Mucosa of stomach (tissue), 1 donor: ENCODE measurements around the gene SEMA4D.
"Not testable (repeated sequence)": the region's sequence is repeated elsewhere in the genome, so short reads cannot be mapped to it uniquely, and the experiment has no call there.

Experiments
- H3K27me3 ChIP-seq: one replicate; pipeline ENCODE4 v1.7.0; 2013; ENCODE audit warnings: mild to moderate bottlenecking, low read length; ENCODE audit not compliant: control insufficient read depth, insufficient read depth
- H3K36me3 ChIP-seq: one replicate; pipeline ENCODE4 v1.7.0; 2013; ENCODE audit warnings: low read length; ENCODE audit not compliant: control insufficient read depth, insufficient read depth
- H3K4me1 ChIP-seq: one replicate; pipeline ENCODE4 v1.7.0; 2013; ENCODE audit warnings: mild to moderate bottlenecking, low read length; ENCODE audit not compliant: control insufficient read depth, insufficient read depth
- H3K4me3 ChIP-seq: one replicate; pipeline ENCODE4 v1.7.0; 2013; ENCODE audit warnings: low read length
- H3K9ac ChIP-seq: one replicate; pipeline ENCODE4 v1.7.0; 2013; ENCODE audit warnings: mild to moderate bottlenecking, low read length, moderate library complexity
- H3K9me3 ChIP-seq: one replicate; pipeline ENCODE4 v1.7.0; 2013; ENCODE audit warnings: mild to moderate bottlenecking, low read length, moderate library complexity; ENCODE audit not compliant: control insufficient read depth
- donor health status: Pancreatic carcinoma.

SEMA4D gene

DNA sequence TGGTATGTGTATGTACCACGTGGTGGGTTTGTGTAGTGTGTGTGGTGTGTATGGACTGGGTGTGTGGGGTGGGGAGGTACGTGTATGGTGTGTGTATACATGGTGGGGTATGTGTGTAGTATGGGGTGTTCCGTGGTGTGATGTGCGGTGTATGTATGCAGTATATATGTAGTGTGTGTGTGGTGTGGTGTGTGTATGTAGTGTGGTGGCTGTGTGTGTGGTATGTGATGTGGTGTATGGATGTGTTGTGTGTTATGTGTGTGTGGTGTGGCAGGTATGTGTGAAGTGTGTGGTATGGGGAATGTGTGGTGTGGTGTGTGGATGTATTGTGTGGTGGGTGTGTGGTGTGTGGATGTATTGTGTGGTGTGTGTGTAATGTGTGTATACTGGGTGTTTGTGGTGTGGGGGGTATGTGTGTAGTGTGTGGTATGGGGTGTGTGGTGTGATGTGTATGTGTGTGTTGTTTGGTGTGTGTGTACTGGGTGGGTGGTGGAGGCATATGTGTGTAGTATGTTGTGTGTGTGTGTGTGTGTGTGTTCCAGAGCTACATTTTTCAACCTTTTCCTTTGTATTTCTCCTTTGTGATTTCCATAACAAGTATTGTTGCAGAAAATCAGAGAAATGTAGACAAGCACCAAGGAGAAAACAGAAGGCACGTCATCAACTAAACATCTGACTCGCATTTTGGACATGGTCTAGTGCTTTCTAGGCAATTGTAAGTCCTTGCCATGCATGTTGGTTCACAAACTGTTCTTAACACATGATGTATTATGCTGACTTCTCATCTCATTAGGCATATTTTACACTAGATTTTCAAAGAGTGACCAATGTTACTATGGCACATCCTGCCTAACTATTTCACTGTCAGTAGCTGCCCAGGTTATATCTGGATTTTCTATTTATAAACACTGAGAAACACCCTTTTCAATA is 13.2 kb downstream of the SEMA4D start:
- Histone ChIP-seq H3K9ac (no peak overlapping the region), H3K36me3 (no peaks in the 10 kb centered on the region), H3K4me1 (no peaks in the 10 kb centered on the region), H3K9me3 (no peaks in the 10 kb centered on the region), H3K4me3 (no peak overlapping the region), H3K27me3 (no peaks in the 10 kb centered on the region)

DNA sequence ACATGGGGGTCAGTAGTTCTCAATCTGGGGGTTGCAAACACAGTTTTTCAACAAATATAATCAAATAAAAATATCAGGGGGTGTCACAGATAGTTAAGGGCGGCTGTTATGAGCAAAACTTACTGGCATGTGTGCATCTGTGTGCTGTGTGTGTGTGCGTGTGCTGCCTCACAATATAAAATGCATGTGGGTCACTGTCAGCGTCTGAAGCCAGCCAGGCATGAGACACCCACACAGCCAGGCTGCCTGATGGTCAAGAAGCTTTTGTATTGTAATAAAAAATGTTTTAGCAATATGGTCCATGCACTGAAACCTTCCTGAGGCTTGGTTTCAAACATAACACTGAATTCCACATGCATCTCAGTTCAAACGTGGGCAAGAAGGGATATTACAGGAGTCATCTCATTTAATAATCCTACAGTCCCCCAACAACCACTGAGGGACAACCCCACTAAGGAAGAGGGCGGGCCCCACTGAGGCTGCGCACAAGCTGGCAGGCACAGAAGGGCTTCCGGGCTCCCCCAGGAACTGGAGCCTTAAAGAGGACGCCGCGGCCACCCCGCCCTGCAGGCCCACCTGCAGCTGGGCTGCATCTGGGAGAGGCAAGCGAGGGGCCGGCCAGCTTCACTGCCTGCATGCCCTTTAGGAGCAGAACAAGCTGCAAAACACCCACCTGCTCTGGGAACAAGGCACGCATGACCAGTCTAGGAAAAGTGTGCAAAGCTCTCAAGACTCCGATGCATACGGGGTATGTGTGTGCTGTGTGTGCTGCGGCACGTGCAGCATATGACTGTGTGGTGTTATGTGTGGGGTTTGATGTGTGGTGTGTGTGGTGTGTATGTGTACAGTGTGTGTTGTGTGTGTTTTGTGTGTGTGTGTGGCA is 14.1 kb downstream of the SEMA4D start:
- Histone ChIP-seq H3K27me3 (no peaks in the 10 kb centered on the region), H3K9me3 (no peaks in the 10 kb centered on the region), H3K4me1 (no peaks in the 10 kb centered on the region), H3K36me3 (no peaks in the 10 kb centered on the region), H3K4me3 (no peak overlapping the region), H3K9ac (no peak overlapping the region)

DNA sequence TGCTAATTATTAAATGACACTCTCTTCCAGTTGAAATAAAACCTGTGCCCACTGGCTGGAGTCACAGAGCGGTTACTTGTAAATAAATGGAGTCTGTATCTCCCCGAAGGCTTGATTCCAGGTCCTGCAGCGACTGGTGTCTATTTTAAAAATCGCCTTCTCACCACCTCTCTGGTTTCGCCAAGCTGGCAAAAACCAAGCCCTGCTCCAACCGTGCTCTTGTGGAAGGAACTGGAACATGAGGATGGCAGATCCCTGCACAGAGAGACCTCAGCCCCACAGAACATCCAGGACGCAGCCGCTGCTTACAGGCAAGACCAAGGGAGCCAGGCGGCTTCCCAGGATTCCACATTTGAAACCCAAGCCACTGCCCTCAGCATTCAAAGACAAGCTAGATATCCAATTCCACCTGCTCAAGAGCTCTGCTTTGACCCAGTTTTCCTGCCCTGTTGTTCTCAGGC is 15.0 kb downstream of the SEMA4D start:
- Histone ChIP-seq H3K4me1 (peaks cover 6% of the 10 kb centered on the region), H3K9ac (no peak overlapping the region), H3K36me3 (no peaks in the 10 kb centered on the region), H3K27me3 (no peaks in the 10 kb centered on the region), H3K9me3 (no peaks in the 10 kb centered on the region), H3K4me3 (no peak overlapping the region)

DNA sequence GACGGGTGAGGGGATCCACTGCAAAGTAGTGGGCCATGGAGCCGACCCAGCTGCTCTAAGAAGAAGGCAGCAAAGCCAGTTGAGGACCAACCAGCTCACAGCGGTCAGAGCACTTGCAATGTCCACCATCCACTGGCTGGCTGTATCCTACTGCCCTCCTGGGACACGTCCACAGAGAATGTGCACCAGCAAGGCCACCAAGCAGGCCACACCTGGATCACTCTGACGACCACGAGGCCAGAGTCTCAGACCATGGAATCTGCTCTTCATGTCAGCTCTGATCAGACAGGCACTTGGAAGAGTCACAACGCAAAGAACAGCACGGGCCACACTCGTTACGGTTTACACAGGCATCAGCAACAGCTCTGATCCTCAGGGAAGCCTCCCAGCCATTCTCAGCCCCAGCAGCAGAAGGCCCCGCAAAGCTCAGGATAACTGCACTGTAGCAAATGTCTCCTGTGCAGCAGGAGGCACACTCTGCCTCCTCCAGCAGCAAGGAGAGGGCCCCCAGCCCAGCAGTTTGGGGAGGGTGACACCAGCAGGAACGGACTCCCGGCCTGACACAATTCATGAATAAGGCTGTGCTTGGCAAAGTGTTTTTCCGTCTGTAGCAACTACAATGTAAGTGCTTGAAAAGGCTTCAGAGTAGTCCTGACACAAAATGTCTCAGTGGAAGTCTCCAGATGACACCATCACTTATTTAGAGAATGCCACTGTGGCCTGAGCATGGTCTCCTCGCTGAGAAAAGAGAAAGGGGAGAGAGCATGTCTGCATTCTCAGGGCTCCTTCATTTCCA is 15.7 kb downstream of the SEMA4D start:
- Histone ChIP-seq H3K27me3 (no peaks in the 10 kb centered on the region), H3K36me3 (no peaks in the 10 kb centered on the region), H3K9ac (no peak overlapping the region), H3K4me1 (peaks cover 13% of the 10 kb centered on the region), H3K4me3 (no peak overlapping the region), H3K9me3 (no peaks in the 10 kb centered on the region)

DNA sequence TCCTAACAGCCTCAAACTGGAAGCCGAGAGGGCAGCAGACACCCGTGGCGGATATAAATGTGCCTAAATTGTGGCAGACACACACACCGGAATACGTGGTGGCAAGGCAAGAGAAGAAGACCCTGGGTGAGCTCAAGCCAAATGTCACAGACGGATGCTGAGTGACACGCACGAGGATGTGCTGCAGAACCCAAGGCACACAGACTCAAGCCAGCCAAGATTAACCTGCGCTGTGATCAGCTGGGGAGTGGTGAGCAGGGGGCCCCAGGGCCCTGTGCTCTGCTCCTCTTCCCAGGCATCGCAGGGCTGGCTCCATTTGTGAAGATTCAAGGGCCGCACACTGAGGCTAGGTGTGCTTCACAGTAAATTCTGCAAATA is 16.4 kb downstream of the SEMA4D start:
- H3K9ac ChIP-seq, result no peak overlapping the region
- no peaks in the 10 kb centered on the region for H3K36me3 ChIP-seq
- H3K9me3 ChIP-seq, result no peaks in the 10 kb centered on the region
- H3K27me3 ChIP-seq, result no peaks in the 10 kb centered on the region
- peaks cover 20% of the 10 kb centered on the region for H3K4me1 ChIP-seq
- no peak overlapping the region for H3K4me3 ChIP-seq

DNA sequence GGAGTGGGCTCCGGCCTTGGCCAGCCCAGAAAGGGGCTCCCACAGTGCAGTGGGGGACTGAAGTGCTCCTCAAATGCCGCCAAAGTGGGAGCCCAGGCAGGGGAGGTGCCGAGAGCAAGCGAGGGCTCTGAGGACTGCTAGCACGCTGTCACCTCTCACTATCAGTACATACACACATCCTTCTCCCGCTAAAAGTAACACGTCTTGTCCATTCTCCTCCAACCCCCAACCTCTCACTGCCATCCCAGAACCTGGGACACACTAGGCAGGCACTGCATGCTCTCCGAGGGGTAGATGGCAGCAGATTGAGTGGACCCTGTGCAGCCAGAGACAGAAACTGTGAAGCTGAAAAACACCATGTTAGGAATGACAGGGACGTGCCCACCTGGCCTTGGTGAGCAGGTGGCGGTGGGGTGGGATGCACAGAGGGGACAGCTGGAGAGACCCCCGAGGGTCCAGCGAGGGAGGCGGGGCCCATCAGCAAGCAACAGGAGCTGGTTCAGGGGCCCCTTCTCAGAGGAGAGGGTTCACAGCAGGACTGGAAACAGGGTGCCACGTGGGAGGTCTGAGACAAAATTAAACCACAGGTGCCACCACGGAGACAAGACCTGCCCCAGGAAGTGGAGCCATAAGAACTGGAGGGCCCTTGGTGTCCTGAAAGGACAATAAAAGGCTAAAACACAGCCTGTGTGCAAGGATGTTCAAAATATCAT is 16.9 kb downstream of the SEMA4D start:
- Histone ChIP-seq H3K9ac (no peak overlapping the region), H3K4me1 (peaks cover 26% of the 10 kb centered on the region)

DNA sequence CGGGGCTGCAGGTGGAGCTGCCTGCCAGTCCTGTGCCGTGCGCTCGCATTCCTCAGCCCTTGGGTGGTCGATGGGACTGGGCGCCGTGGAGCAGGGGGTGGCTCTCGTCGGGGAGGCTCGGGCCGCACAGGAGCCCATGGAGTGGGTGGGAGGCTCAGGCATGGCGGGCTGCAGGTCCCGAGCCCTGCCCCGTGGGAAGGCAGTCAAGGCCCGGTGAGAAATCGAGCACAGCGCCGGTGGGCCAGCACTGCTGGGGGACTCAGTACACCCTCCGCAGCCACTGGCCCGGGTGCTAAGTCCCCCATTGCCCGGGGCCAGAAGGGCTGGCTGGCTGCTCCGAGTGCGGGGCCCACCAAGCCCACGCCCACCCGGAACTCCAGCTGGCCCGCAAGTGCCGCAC is 17.5 kb downstream of the SEMA4D start:
- H3K9ac ChIP-seq, H3K27me3 ChIP-seq, H3K36me3 ChIP-seq, H3K4me3 ChIP-seq, H3K9me3 ChIP-seq: not testable (repeated sequence)
- peaks cover 29% of the 10 kb centered on the region for H3K4me1 ChIP-seq

More for the DNA sequence above, 16.9 kb downstream of the SEMA4D start:
- no peak overlapping the region for H3K4me3 ChIP-seq
- H3K36me3 ChIP-seq, result no peaks in the 10 kb centered on the region
- no peaks in the 10 kb centered on the region for H3K27me3 ChIP-seq
- H3K9me3 ChIP-seq, result no peaks in the 10 kb centered on the region

DNA sequence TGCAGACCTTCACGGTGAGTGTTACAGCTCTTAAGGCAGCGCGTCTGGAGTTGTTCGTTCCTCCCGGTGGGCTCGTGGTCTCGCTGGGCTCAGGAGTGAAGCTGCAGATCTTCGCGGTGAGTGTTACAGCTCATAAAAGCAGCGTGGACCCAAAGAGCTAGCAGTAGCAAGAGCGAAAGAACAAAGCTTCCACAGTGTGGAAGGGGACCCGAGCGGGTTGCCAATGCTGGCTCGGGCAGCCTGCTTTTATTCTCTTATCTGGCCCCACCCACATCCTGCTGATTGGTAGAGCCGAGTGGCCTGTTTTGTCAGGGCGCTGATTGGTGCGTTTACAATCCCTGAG is 18.3 kb downstream of the SEMA4D start:
- not testable (repeated sequence) for H3K36me3 ChIP-seq

DNA sequence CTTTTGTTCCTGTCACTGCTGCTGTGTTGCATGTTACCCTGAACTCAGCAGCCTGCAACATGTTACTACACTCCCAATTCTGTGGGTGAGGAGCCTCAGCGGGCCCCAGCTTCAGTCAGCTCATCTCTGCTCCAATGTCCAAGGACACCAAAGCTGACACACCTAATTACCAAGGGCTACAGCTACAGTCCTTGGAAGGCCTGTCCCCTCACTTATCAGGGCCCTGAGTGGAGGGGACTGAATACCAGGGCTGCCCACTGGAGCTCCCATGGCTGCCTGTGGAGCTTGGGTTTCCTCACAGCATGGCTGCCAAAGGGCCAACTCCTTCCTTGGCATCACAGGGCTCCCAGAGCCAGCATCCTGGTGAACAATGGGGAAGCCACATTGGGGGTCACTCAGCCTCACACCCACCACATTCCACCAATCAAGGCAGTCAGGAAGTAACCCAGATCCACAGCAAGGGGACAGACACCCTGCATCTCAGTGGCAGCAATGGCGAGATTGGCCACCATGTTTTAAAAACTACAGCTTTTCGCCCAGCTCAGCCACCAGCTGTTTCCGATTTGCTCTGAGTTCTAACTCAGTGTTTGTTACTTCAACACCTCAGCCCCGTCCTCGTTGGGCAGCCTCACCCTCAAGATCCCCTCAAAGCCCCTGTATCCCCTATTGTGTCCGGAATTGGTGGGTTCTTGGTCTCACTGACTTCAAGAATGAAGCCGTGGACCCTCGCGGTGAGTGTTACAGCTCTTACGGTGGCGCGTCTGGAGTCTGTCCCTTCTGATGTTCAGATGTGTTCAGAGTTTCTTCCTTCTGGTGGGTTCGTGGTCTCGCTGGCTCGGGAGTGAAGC is 18.9 kb downstream of the SEMA4D start:
- Histone ChIP-seq H3K36me3 (no peaks in the 10 kb centered on the region), H3K4me3 (no peak overlapping the region), H3K27me3 (no peaks in the 10 kb centered on the region), H3K9ac (no peak overlapping the region), H3K9me3 (no peaks in the 10 kb centered on the region), H3K4me1 (peaks cover 33% of the 10 kb centered on the region)

More for the DNA sequence above, 18.3 kb downstream of the SEMA4D start:
- not testable (repeated sequence) for H3K4me3 ChIP-seq, H3K27me3 ChIP-seq, H3K9me3 ChIP-seq, H3K9ac ChIP-seq
- peaks cover 33% of the 10 kb centered on the region for H3K4me1 ChIP-seq

DNA sequence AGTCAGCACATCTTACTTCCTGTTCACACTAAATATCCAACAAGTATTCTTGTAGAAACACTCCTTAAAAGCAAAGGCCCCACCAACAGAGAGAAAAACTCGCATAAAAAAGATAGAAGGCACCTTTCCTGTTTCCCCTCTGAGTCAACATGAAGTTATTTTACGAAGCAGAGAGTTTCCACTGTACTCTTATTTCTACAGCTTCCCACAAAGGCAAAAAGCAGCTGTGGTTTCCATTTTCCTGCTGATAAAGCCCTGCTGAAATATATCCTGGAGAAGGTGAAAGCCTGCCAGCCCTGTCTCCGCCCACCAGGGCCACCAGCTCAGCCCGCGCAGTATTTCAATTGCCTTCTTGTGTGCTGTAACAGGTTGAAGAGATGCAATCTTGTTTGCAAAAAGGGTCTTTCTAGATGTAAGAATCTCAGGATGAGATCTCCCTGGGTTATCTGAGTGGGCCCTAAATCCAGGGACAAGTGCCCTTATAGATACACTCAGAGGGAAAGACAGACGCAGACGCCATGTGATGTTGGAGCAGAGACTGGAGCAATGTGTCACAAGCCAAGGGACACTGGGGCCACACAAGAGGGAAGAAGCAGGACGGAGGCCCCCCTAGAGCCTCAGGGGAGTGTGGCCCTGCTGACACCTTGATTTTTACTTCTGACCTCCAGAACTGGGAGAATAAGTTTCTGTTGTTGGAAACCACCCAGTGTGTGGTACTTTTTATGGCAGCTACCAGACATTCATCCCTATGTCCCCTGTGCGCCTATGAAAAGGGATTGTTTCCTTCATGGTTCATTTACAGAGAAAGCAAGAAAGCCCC is 19.9 kb downstream of the SEMA4D start:
- H3K4me1 ChIP-seq, result peaks cover 33% of the 10 kb centered on the region
- H3K27me3 ChIP-seq, result no peaks in the 10 kb centered on the region
- no peak overlapping the region for H3K4me3 ChIP-seq
- H3K9ac ChIP-seq, result peak overlapping the region; percentile 2
- no peaks in the 10 kb centered on the region for H3K36me3 ChIP-seq
- H3K9me3 ChIP-seq, result no peaks in the 10 kb centered on the region
